Lower lobe of right lung (tissue), 2 donors: ENCODE measurements around the gene DNAAF8. TPM values are rescaled to one million over a fixed set of nuclear protein-coding genes. Genes with fewer than 3 reads are reported as not detected.
A peak's percentile ranks its signal among the peaks of the same experiment; 100 is the strongest.

ENCODE experiments used
- ATAC-seq, 2 donors: fragments of 200-7000 bp; cut with Tn5 transposase; one replicate each; pipeline ENCODE4 v1.9.1; 2020 to 2022; ENCODE audit warnings: mild to moderate bottlenecking in 2 of 2, moderate library complexity in 2 of 2
- DNase-seq: peaks from one replicate; pipeline ENCODE4 v3.0.0-alpha.2; 2020
- H3K27ac ChIP-seq: fragments of 200-600 bp; one replicate; pipeline ENCODE4 v1.8.0; 2022
- H3K27me3 ChIP-seq: fragments of 200-600 bp; one replicate; pipeline ENCODE4 v1.8.0; 2022; ENCODE audit warnings: low read depth
- H3K36me3 ChIP-seq: fragments of 200-600 bp; one replicate; pipeline ENCODE4 v1.8.0; 2022; ENCODE audit warnings: mild to moderate bottlenecking
- H3K4me1 ChIP-seq: fragments of 200-600 bp; one replicate; pipeline ENCODE4 v1.8.0; 2022
- H3K4me3 ChIP-seq: fragments of 200-600 bp; one replicate; pipeline ENCODE4 v1.8.0; 2022; ENCODE audit warnings: mild to moderate bottlenecking
- H3K9me3 ChIP-seq: fragments of 200-600 bp; one replicate; pipeline ENCODE4 v1.8.0; 2022
- intact Hi-C: fragments of 100-400 bp; cut with DNase I; formaldehyde crosslinking; loops from one replicate; pipeline ENCODE4 v1.11.0; 2022
- total RNA-seq: library from RNA; stranded (reverse); fragmentation: NEBNext Ultra II Directional; extraction: Animal tissue kit (Norgen Biotek cat#: 25700); gene quantifications from one replicate; pipeline ENCODE4 v1.2.1, GENCODE V29; 2021
- TF ChIP-seq, protein P1 (sequence below): fragments of 200-600 bp; IDR thresholded peaks from one replicate; pipeline ENCODE4 v1.8.0; 2022; ENCODE audit warnings: antibody characterized with exemption, mild to moderate bottlenecking
- donor health status: DM: no; HTN: yes; CAD: no; lungs with severe emphysema.

Gene DNAAF8
- total RNA-seq, 1 donor from 2014 or later: 3.4 TPM

- H3K9me3 ChIP-seq: no peaks in the 10 kb centered on the region
- H3K4me3 ChIP-seq: no peak overlapping the region
- H3K4me1 ChIP-seq: no peaks in the 10 kb centered on the region
- H3K36me3 ChIP-seq: no peaks in the 10 kb centered on the region
- intact Hi-C loops: no loop called here
- DNase-seq (no peak), ATAC-seq (no peak)
- no peak overlapping the region for H3K27ac ChIP-seq
- no peaks in the 10 kb centered on the region for H3K27me3 ChIP-seq
- TF ChIP-seq, protein P1, sequence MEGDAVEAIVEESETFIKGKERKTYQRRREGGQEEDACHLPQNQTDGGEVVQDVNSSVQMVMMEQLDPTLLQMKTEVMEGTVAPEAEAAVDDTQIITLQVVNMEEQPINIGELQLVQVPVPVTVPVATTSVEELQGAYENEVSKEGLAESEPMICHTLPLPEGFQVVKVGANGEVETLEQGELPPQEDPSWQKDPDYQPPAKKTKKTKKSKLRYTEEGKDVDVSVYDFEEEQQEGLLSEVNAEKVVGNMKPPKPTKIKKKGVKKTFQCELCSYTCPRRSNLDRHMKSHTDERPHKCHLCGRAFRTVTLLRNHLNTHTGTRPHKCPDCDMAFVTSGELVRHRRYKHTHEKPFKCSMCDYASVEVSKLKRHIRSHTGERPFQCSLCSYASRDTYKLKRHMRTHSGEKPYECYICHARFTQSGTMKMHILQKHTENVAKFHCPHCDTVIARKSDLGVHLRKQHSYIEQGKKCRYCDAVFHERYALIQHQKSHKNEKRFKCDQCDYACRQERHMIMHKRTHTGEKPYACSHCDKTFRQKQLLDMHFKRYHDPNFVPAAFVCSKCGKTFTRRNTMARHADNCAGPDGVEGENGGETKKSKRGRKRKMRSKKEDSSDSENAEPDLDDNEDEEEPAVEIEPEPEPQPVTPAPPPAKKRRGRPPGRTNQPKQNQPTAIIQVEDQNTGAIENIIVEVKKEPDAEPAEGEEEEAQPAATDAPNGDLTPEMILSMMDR: no peak
Observed at GRCh38 chr16:4776141-4776705, 41.9 kb downstream of the DNAAF8 start.

- DNase-seq: no peak
- intact Hi-C loops: no loop called here
- H3K4me3 ChIP-seq: no peak overlapping the region
- no peaks in the 10 kb centered on the region for H3K9me3 ChIP-seq
- TF ChIP-seq, protein P1: no peak
- H3K4me1 ChIP-seq: no peaks in the 10 kb centered on the region
- no peaks in the 10 kb centered on the region for H3K27me3 ChIP-seq
- no peak for ATAC-seq
- H3K27ac ChIP-seq: no peak overlapping the region
- no peaks in the 10 kb centered on the region for H3K36me3 ChIP-seq
Observed at GRCh38 chr16:4777339-4778049, 43.2 kb downstream of the DNAAF8 start.

GRCh38 chr16:4778050-4778392 is 43.7 kb downstream of the DNAAF8 start:
- Histone ChIP-seq H3K4me3 (no peak overlapping the region), H3K27ac (no peak overlapping the region), H3K4me1 (no peaks in the 10 kb centered on the region), H3K36me3 (no peaks in the 10 kb centered on the region), H3K27me3 (no peaks in the 10 kb centered on the region), H3K9me3 (no peaks in the 10 kb centered on the region)
- no peak for DNase-seq
- no peak for ATAC-seq
- TF ChIP-seq, protein P1: no peak
- intact Hi-C loops: no loop called here

GRCh38 chr16:4780235-4780634 is 45.9 kb downstream of the DNAAF8 start:
- Histone ChIP-seq H3K4me3 (no peak overlapping the region), H3K9me3 (no peaks in the 10 kb centered on the region), H3K27ac (no peak overlapping the region), H3K27me3 (no peaks in the 10 kb centered on the region), H3K4me1 (no peaks in the 10 kb centered on the region), H3K36me3 (no peaks in the 10 kb centered on the region)
- no peak for ATAC-seq
- TF ChIP-seq, protein P1: no peak
- intact Hi-C loops: no loop called here
- DNase-seq: no peak

DNA sequence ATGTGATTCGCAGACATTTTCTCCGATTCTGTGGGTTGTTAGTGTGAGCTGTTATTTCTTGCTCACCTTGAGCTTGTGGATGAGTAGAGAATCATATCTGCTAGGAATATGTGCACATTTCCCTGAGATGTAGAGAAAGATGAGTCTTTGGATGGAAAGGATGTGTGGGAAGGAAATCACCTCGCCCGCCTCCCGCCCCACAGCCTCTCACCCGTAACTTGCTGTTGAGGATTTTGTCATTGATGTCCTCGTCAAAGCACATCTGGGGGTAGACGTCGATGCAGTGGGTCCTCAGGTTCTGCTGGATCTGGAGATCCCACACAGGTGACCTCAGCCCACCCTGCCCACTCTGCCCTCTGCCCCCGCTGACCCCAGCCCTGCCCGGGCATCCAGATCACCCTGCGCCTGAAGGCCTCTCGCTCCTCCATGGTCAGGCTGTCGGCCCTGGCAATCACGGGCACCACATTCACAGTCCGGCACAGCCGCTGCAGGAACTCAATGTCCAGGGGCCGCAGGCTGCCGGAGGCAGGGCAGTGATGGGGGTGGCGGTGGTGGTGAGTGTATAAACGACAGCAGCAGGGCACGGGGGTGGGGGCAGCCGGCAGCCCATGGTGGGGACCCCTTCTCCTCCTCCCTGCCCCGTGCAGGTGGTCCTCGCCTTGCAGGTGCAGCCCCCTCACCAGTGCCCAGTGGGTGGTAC is 49.1 kb downstream of the DNAAF8 start:
- Histone ChIP-seq H3K27ac (no peak overlapping the region), H3K27me3 (no peaks in the 10 kb centered on the region), H3K9me3 (no peaks in the 10 kb centered on the region), H3K36me3 (no peaks in the 10 kb centered on the region), H3K4me3 (no peak overlapping the region), H3K4me1 (no peaks in the 10 kb centered on the region)
- ATAC-seq (peak in 1 of 2 donors; percentile 6), DNase-seq (no peak)
- TF ChIP-seq, protein P1: no peak
- intact Hi-C loops: no loop called here
